UCSD-AML1 (cell line): ENCODE measurements around the gene TMEM220.

Experiments
- DNase-seq: peaks from one replicate; lab custom pipeline; 2025; ENCODE audit not compliant: unreplicated experiment; lab: John Stamatoyannopoulos, UW

TMEM220 gene

DNA sequence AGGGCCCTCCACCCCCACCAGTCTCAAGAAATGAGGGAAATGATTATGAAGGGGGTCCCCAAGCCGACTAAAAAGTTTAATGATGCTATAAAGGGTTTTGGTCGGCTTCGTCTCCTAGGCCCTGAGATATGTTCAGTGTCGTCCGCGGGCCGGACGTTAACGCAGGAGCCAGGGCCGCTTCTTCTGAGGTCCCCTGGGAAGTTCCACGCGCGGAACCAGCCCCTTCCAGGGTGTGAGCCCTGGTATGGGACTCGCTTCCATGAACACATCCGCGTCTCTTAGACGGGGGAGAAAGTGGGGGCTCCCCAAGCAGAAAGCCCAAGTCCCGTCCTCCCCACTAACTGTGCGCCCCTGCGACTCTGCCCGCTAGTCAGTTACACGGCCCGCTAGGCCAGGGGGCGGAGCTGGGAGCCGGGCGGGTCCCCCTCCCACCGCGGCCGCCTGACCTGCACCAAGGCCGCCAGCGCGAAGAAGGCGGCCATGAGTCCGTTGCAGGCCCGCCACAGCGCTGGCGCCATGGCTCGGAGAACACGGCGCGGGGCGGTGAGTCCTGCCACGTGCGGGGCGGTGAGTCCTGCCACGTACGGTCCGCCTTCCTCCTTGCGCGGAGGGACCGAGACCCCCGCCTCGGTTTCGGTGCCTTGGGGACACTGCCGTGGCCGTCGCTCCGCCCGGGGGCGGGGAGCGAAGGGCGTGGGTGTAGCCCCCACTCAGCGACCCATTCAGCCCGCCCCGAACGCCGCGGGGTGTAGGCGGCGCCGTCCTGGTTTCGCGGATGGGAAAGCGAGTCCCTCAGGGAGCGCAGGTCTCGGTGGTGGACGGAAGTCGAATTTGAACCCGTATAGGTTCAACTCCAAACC lies at the start of gene TMEM220:
Gene TMEM220 (minus strand): TSS at position 690 of the 860 bp plus-strand sequence. CDS start 172 bp downstream, at position 518.
- DNase-seq = peak; percentile 62

DNA sequence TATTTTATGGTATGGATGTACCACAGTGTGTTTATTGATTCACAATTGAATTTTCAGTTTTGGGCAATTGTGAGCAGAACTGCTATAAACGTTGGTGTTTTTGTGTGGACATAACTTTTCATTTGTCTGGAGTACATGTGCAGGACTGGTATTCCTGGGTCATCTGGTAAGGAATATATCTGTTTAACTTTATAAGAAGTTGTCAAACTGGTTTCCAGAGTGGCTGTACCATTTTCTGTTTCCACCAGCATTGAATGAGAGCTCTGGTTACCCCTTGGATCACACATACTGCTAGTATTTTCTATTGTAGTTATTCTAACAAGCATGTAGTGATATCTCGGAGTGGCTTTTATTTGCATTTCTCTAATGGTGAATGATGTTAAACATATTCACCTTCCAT lies 49.8 kb upstream of the TMEM220 start:
- DNase-seq = no peak

DNA sequence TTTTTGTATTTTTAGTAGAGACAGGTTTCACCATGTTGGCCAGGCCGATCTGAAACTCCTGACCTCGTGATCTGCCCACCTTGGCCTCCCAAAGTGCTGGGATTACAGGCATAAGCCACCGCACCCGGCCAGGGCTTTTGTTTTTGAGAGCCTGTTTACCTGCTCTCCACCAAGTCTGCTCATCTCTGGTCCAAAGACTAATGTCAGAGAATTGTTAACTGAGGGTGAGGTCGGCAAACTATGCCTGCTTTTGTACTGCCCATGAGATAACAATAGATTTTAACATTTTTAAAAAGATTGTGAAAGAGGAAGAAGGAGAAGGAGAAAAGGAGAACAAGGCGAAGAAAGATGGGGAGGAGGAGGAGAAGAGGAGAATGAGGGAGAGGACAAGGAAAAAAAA lies 48.1 kb upstream of the TMEM220 start:
- no peak for DNase-seq

DNA sequence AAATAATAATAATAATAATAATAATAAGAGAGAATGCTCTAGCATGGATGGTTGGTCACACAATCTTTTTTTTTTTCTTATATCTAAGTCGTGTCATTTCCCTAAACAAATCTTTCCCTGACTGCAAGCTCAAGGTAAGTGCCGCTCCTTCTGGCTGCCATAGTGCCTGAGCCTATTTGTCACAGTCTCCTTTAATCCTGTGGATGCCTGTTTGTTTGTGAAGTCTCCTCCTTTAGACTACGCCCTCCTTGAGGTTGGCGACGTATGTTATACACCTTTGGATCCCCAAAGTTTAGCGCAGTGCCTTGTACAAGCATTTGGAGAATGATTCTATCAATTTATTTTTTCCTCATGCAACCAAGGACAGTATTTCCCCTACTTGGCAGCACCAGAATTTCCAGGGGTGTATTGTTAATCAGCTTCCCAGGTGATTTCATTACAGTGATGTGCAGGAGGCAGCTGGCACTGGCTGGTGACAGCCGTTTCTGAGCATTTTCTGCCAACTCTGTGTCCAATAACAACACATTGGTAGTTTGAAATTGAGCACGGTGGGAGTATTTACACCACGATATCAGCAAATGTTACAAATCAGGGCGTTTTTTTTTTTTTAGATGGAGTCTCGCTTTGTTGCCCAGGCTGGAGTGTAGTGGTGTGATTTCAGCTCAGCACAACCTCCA lies 47.4 kb upstream of the TMEM220 start:
- DNase-seq = no peak

DNA sequence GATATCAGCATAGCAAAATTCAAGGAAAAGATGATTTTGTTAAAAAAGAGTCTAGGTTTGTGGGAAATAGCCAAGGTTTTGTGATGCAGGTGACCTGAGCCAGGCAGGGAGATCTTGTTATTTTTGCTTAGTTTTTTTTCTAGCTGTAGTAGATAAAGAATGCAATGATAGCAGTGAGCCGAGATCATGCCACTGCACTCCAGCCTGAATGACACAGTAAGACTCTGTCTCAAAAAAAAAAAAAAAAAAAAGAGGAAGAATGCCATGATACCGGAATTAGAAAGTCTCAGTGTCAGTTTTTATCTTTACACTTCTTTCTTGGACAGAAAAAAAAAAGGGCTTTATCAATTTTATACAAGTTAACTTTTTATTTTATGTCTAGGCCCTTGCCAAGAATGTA lies 46.6 kb upstream of the TMEM220 start:
- no peak for DNase-seq

DNA sequence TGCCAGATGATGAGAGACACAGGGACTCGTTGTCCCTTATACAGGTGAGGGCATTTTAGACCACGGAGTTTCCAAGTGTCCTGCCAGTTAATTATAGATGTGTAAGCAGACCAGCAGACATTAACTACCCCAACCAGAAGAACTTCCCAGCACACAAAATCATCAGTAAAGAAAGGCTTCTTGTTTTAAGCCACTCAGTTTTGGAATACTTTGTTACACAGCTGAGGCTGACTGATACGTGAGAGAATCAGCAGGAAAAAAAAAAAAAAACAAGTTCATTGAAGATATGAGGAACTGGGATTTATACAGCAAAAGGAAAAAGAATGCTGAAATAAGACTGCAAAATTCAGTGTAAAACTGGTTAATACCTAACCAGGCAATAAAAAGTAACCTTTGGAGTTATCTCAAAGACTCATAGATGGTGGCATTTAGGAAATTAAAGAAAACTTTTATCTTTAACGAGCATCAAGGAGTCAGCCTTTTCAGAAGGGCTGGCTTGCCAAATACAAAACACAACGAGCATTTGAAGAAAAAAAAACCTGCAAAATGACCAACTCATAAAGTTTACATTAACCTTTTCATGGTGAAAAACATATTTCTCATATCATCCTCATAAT lies 46.0 kb upstream of the TMEM220 start:
- no peak for DNase-seq

DNA sequence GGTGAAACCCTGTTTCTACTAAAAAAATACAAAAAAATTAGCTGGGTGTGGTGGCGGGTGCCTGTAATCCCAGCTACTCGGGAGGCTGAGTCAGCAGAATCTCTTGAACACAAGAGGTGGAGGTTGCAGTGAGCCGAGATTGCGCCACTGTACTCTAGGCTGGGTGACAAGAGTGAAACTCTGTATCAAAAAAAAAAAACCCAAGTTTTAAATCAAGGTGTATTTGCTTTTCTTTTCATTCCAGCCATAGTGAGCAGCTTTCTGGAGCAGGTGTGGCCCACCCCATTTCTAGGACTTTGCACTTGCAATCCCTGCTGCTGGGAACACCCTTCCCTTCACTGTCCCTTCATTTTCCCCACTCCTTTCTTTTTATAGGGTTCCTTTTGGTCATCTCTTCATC lies 45.2 kb upstream of the TMEM220 start:
- DNase-seq = no peak

DNA sequence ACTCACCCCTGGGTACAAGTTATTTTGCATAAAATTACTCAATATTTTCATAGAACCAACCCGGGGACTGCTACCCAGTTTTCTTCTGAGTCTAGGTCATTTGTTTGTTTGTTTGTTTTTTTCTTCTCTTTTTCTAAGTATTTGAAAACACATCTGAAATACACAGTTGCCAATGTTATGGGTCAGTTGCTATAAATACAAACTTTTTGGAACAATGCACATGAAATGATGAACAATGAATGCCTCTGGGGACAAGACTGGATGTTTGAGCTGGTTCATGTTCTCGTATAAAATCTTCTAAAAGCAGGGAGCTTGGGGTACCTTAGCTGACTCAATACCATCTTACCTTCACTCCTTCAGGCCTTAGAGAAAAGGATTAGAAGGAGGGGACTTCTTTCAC lies 43.6 kb upstream of the TMEM220 start:
- no peak for DNase-seq

DNA sequence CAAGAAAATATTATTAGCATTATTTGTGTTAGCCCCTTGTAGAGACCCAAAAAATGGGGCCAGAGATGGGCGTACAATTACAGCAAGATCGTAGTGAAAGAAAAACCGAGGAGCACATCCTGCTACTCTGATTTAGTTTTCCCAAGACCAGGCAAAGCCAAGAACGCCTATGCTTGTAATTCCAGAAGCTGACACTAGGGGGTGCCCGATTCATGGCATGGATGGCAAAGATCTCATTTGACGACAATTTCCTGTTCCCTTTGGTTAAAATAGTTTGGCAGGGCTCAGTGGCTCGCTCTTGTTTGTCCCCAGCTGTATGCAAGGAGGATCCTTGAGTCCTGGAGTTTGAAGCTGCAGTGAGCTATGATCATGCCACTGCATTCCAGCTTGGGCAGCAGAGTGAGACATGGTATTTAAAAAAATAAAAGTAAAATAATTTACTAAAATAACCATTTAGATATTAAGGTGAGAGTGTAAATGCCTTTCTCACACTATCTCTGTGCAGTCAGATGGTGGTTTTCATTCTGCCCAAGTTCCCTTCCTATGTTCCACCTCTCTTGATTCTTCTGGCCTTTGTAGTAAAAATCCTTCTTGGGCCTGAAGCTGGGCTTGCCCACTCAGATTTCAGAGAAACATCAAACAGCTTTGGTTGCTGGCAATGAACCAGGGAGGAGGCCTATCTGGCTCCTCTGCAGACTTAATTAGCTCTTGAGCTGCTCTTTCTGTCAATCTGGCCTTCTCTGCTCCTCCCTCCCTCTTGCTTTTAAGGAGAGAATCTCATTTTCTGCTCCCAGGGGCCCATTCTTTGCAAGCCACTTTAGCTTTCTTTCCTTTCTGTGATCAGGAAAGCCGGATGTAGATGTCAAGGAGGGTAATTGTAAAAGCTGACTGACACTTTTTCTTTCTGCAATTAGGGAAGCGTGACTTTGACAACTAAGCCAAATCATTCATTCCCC lies 42.9 kb upstream of the TMEM220 start:
- DNase-seq = no peak

DNA sequence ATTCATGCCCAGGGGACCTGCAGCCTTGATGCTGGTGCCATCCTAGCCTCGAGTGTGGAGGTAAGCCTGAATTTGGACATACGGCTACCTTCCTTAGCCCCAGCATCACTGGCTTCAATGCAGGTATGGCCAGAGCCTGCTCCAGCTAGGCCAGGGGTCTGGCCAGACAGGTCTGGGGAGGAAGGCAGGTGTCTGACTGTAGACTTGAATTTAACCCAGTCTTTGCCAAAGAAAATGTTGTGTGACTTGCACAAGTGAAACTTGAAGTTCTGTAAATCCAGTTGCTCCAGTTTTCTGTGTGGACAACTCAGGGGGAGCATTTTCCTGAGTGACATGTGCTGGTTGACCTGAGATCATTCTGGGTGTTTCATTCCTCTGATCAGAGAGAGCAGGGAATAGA lies 41.3 kb upstream of the TMEM220 start:
- DNase-seq = no peak

DNA sequence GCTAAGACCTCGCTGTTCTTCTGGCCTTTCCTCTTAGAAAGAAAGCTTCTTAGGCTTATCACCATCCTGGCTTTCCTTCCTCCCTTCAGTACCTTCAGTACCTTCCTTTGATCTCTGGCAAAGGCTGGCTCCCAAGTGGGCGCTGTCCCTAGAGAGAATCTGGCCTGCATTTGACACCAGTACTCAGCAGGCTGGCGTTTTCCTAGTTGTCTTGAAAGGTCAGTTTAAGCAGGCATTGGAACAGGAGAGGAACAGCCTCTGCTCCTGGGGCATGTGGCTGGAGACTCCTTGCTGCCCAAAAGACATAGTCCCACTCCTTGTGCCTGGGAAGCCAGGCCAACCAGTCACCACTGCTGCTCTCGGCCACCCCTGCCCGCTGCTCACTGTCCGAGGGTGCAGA lies 40.0 kb upstream of the TMEM220 start:
- no peak for DNase-seq

DNA sequence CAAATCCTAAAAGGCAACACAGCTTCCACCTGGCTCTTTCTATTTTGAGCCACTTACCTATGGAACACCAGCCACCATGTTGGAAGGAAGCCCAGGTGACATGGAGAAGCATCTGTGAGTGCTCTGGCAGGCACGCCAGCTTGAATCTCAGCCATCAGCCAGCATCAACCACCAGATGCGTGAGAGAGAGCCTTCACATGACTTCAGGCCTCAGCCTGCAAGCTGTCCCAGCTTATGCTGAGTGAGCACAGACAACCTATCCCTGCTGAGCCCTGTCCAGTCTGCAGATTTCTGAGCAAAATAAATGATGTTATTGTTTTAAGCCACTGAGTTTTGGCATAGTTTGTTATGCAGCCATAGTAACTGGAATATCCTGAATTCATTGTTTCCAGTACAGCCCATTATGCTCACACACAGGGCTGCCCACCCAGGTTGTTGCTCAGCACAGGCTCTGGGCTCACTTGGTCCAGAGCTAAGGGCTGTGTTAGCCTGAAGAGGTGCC lies 39.0 kb upstream of the TMEM220 start:
- DNase-seq = no peak

DNA sequence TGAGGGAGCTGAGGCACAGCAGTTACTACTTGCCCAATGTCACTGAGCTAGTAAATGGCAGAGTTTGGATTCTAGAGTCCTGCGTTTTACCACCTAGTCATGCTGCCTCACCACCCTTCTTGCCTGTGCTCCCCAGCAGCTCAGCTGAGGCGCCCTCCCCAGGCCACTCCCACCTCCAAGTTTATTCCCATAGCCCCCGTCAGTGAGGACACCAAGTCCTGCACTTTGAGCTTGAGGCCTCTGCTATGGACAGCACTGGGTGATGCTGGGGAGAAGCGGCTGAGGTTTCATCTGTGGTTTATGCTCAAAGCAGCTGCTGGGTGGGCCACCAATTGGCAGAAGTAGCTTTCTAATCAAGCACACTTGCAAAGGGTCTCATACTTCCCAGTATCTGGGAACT lies 37.4 kb upstream of the TMEM220 start:
- no peak for DNase-seq

DNA sequence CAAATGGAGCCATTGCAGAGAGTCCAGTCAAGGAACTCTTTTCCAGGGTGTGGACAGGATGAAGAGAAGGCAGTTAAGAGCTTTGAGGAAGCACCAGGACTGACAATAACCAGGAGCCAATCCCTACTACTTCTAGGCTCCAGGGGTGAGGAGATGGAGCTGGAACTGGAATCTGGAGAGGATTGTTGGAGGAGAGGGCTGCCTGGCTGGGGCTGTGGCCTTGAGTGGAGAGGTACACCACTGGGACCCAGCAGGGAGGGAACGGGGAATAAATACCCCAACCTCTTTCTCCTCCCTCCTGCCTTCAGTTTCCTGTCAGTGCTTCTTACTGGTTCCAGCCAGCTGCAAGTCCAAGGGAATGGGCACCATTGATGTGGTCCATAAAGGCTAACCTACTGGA lies 32.2 kb upstream of the TMEM220 start:
- DNase-seq = no peak

DNA sequence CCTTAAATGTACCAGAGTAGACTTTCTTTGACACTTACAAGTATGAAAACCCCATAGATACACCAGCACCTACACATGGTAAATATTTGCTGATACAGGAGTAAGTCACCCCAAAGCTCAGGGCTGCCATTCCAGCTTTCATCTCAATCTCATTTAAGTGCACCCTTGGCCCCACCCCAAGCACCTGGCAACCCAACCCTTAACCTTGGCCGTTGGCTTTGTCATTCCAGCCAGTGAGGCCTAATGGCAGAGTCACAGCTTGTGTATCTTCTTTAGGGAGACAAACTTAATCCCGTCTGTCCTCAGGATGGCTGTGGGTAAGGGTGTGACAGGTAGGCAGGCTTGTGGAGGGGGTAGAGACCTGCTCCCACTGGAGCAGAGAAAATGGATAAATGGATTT lies 31.5 kb upstream of the TMEM220 start:
- DNase-seq = no peak

DNA sequence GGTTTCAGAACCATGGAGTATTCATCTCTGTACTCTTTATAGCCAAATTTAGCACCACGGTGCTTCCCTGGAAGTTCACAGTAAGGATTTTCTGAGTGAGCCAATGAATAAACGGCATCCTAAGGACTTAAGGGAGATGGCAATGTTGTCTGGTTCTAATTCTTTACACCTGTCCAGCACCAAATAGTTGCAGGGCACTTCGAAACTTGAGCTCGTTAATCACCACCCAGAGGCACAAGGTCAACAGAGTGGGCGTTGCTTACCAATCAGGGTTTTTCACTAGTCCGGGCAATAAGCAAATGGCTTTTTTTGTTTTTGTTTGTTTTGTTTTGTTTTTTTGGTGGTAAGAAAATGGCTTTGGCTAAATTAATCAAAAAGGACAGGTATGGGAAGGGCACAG lies 28.2 kb upstream of the TMEM220 start:
- no peak for DNase-seq

DNA sequence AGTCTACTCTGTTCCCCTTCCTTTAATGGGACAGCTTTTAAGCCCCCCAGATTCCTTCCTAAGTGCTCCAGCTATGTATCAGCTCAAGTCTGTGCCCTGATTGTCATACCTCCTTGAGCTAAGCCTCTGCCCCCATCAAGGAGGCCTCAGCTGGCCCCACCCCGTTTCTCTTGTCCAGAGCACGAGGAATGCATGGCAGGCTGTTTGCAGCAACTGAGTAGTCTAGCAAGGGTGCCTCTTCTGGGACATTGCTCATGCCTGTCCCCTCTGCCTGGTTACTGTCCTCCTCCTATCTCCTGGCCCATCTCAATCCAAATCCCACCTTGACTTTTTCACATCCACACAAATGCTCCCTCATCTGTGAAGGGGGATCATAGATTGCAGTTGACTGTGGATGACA lies 27.8 kb upstream of the TMEM220 start:
- DNase-seq = no peak

DNA sequence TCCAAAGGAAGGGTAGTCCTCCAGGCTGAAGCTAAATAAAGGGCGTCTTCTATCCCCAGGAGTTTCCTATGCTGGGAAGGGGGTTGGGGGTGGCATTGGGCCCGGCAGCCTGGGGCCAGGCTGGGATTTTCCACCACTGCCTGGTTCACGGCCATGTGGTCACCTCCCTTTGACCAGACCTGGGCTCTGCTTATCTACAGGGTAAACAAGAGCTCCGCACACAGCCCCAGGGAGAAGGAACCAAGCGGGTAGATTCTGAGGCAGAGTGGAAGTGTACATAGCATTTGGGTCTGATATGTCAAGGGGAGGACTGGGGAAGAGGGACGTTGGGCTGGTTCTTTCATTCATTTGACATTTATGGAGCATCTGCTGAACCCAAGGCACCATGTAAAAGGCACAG lies 27.2 kb upstream of the TMEM220 start:
- DNase-seq = no peak

DNA sequence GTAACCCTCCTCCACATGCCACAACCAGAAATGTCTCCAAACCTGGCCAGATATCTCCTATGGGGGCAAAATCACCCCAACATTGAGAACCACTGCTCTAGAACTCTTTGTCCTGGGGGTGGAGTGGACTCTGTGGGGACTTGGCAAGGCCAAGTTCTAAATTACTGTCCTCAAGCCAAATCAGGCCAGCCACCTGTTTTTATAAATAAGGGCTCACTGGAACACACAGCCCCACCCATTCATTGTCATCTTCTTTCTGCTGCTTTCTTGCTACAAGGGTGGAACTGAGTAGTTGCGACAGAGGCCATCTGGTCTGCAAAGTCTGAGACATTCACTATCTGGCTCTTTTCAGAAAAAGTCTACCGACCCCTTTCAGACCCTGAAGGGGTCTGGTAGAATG lies 26.8 kb upstream of the TMEM220 start:
- DNase-seq = no peak

DNA sequence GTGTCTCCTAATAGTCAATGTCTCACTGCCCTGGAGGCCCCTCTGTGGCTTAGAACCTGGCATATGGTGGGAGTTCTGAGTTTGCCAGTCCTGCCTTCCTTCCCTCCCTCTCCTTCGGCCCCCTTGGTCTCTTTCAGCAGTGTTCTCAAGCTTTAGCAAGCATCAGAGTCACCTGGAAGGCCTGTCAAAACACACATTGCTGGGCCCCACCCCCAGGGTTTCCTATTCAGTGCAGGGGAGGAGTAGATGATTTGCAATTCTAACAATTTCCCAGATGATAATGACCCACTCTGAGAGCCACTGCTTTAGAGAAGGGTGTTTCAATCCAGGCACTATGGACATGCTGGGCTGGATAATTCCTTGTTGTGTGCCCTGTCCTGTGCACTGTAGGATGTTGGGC lies 26.4 kb upstream of the TMEM220 start:
- no peak for DNase-seq

DNA sequence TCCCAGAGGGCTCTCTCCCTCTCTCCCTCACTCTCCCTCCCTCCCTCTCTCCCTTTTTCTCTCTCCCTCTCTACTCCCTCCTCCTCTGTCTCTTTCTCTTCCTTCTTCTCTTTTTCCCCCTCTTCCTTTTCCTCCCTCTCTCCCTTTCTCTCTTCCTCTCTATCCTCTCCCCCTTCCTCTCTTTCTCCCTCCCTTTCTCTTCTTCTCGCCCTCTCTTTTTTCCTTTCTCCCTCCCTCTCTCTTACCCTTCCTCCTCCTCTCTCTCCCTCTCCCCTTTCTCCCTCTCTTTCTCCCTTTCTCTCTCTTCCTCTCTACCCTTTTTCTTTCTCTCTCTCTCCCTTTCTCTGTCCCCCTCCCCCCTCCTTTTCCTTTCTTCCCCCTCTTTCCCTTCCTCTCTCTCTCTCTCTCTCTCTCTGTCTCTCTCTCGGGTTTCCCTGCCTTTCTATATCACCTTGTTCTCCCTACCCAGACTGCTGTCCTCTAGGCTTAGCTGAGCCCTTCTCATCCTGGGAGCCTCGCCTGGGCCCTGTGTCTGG lies 25.8 kb upstream of the TMEM220 start:
- DNase-seq = no peak
